IMR-90 (cell line): Measurements from ENCODE around the gene TTC39B. TPM values are rescaled to one million over a fixed set of nuclear protein-coding genes. Genes with fewer than 3 reads are reported as not detected.

Experiments used
- ATAC-seq: fragments of 200-7000 bp; cut with Tn5 transposase; 2 replicates; pipeline ENCODE4 v1.9.1; 2020; ENCODE audit warnings: low read depth, mild to moderate bottlenecking, moderate library complexity
- BruUV-seq: library from RNA; stranded (reverse); fragments of 400-500 nt; replicated peaks from 2 replicates; lab custom pipeline; 2021; lab: Mats Ljungman, UMichigan
- CTCF ChIA-PET: fragments of 300-600 bp; formaldehyde crosslinking; extraction: SDS; loops from one replicate; lab custom pipeline; 2021; ENCODE audit warnings: antibody characterized with exemption; lab: Yijun Ruan, JAX
- POLR2A ChIA-PET: fragments of 300-600 bp; sonication (Branson Sonifier 250); formaldehyde crosslinking; loops from one replicate; lab custom pipeline; 2022; ENCODE audit warnings: antibody characterized with exemption; ENCODE audit not compliant: unreplicated experiment; lab: Charles Lee
- DNase-seq: peaks from one replicate; pipeline ENCODE4 v3.0.0; 2013
- H2AFZ ChIP-seq: replicated peaks from 2 replicates; pipeline ENCODE3; 2013; ENCODE audit warnings: low read length, mild to moderate bottlenecking; ENCODE audit not compliant: poor library complexity
- H2AK5ac ChIP-seq: 2 replicates; pipeline ENCODE4 v1.6.1; 2013; ENCODE audit warnings: low read depth, low read length, inconsistent platforms
- H2AK9ac ChIP-seq: replicated peaks from 2 replicates; pipeline ENCODE3; 2013; ENCODE audit warnings: mild to moderate bottlenecking, low read depth, low read length, moderate library complexity; ENCODE audit not compliant: poor library complexity
- H2BK120ac ChIP-seq: 2 replicates; pipeline ENCODE4 v1.6.1; 2013; ENCODE audit warnings: low read depth, low read length, inconsistent platforms
- H2BK15ac ChIP-seq: 3 replicates; pipeline ENCODE4 v1.6.1; 2013; ENCODE audit warnings: low read depth, low read length, inconsistent platforms
- H2BK20ac ChIP-seq: 2 replicates; pipeline ENCODE4 v1.6.1; 2013; ENCODE audit warnings: low read depth, mild to moderate bottlenecking, inconsistent platforms, low read length, moderate library complexity
- H2BK5ac ChIP-seq: 2 replicates; pipeline ENCODE4 v1.6.1; 2013; ENCODE audit warnings: mild to moderate bottlenecking, low read depth, low read length, inconsistent platforms; ENCODE audit not compliant: poor library complexity, severe bottlenecking
- H3K14ac ChIP-seq: replicated peaks from 2 replicates; pipeline ENCODE4 v1.6.1; 2013; ENCODE audit warnings: low read depth, low read length, inconsistent platforms
- H3K18ac ChIP-seq: 2 replicates; pipeline ENCODE4 v1.6.1; 2013; ENCODE audit warnings: low read depth, low read length, control low read depth
- H3K23ac ChIP-seq: 2 replicates; pipeline ENCODE4 v1.6.1; 2013; ENCODE audit warnings: low read depth, low read length, inconsistent platforms
- H3K27ac ChIP-seq: 2 replicates; pipeline ENCODE4 v1.5.1; 2013; ENCODE audit warnings: mild to moderate bottlenecking, control low read depth, low read length; ENCODE audit not compliant: insufficient read depth
- H3K27me3 ChIP-seq: 2 replicates; pipeline ENCODE4 v1.6.1; 2013; ENCODE audit warnings: low read length; ENCODE audit not compliant: control insufficient read depth, insufficient read depth
- H3K36me3 ChIP-seq: 2 replicates; pipeline ENCODE4 v1.6.1; 2013; ENCODE audit warnings: low read length, mixed read lengths; ENCODE audit not compliant: control insufficient read depth, insufficient read depth
- H3K4ac ChIP-seq: 2 replicates; pipeline ENCODE4 v1.6.1; 2013; ENCODE audit warnings: low read depth, low read length, inconsistent platforms
- H3K4me1 ChIP-seq: 2 replicates; pipeline ENCODE4 v1.6.1; 2013; ENCODE audit warnings: low read length, mixed read lengths; ENCODE audit not compliant: control insufficient read depth, insufficient read depth
- H3K4me2 ChIP-seq: 2 replicates; pipeline ENCODE4 v1.6.1; 2013; ENCODE audit warnings: low read depth, mild to moderate bottlenecking, control low read depth, low read length, moderate library complexity
- H3K4me3 ChIP-seq: 2 replicates; pipeline ENCODE4 v1.5.1; 2013; ENCODE audit warnings: low read depth, mild to moderate bottlenecking, control low read depth, low read length, moderate library complexity; ENCODE audit not compliant: insufficient read depth
- H3K56ac ChIP-seq: 2 replicates; pipeline ENCODE4 v1.6.1; 2013; ENCODE audit warnings: low read length, inconsistent platforms; ENCODE audit not compliant: insufficient read depth; ENCODE audit errors: extremely low read depth
- H3K79me1 ChIP-seq, 2 experiments: 2 replicates each; pipeline ENCODE4 v1.6.1; 2013; ENCODE audit warnings: low read length in 2 of 2, inconsistent platforms in 1 of 2, low read depth in 1 of 2
- H3K9ac ChIP-seq: 2 replicates; pipeline ENCODE4 v1.6.1; 2013; ENCODE audit warnings: low read depth, low read length, control low read depth
- H3K9me1 ChIP-seq: 2 replicates; pipeline ENCODE4 v1.6.1; 2013; ENCODE audit warnings: low read length, inconsistent platforms; ENCODE audit not compliant: insufficient read depth
- H3K9me3 ChIP-seq: 2 replicates; pipeline ENCODE4 v1.6.1; 2013; ENCODE audit warnings: low read length; ENCODE audit not compliant: control insufficient read depth, insufficient read depth
- H4K20me1 ChIP-seq: 2 replicates; pipeline ENCODE4 v1.6.1; 2013; ENCODE audit warnings: low read length, inconsistent platforms; ENCODE audit not compliant: insufficient read depth
- H4K5ac ChIP-seq: 2 replicates; pipeline ENCODE4 v1.6.1; 2013; ENCODE audit warnings: mild to moderate bottlenecking, low read depth, low read length, control low read depth
- H4K8ac ChIP-seq, 2 experiments: 2 replicates each; pipeline ENCODE4 v1.6.1; 2013; ENCODE audit warnings: low read depth in 2 of 2, low read length in 2 of 2, control low read depth in 1 of 2, inconsistent platforms in 1 of 2
- H4K91ac ChIP-seq: 2 replicates; pipeline ENCODE4 v1.6.1; 2013; ENCODE audit warnings: low read depth, low read length, inconsistent platforms; ENCODE audit not compliant: insufficient read depth
- MAFK ChIP-seq: IDR thresholded peaks from 2 replicates; pipeline ENCODE4 v1.6.1; 2012; ENCODE audit warnings: low read depth, low read length, improper control_type of control experiment
- WGBS, 2 experiments: methylation state at CpG; one replicate each; pipeline versions ENCODE4 v1.1.5 to v1.1.7; 2013; ENCODE audit warnings: missing lambda C conversion rate in 2 of 2; ENCODE audit not compliant: insufficient read length in 1 of 2; ENCODE audit errors: extremely low coverage in 2 of 2; 5-methylcytosine and 5-hydroxymethylcytosine counted together
- dilution Hi-C: fragments of 300-500 bp; cut with HindIII; formaldehyde crosslinking; loops from one replicate; pipeline ENCODE4 v1.14.3; 2018; ENCODE audit warnings: low sequenced_read_pairs; ENCODE audit not compliant: unreplicated experiment
- in situ Hi-C: fragments of 300-500 bp; cut with MboI; formaldehyde crosslinking; loops from 3 replicates; pipeline ENCODE4 v1.14.3; 2019; ENCODE audit warnings: low sequenced_read_pairs, inconsistent platforms, mixed read lengths
- intact Hi-C: fragments of 100-400 bp; cut with micrococcal nuclease; formaldehyde crosslinking; loops from 2 replicates; pipeline ENCODE4 v1.10.0; 2022
- polyA plus RNA-seq, 3 experiments: library from polyadenylated mRNA; depleted of rRNA; stranded (reverse); fragments of >200 nt; gene quantifications; 2 replicates each; pipeline ENCODE4 v1.2.3, GENCODE V29; 2012; ENCODE audit warnings: low replicate concordance in 1 of 3
- total RNA-seq: library from RNA; depleted of rRNA; stranded (reverse); fragments of >200 nt; gene quantifications from 2 replicates; pipeline ENCODE4 v1.2.3, GENCODE V29; 2012

Gene TTC39B
- total and polyA plus RNA-seq, 2 of the 4 experiments (the other 2 are of a cell fraction) = 2.5 to 12.2 TPM

GRCh38 chr9:15229409-15229808, 77.6 kb downstream of the TTC39B start:
- Histone ChIP-seq H3K9me1 (peaks cover 3% of the 10 kb centered on the region; the same call in 1 of the 2 replicates), H2BK20ac (no peak overlapping the region), H2AK5ac (no peak overlapping the region), H3K27ac (no peak overlapping the region), H3K4me1 (no peaks in the 10 kb centered on the region), H4K91ac (no peak overlapping the region), H2BK5ac (no peak overlapping the region), H3K4me3 (no peak overlapping the region), H2AFZ (no peak overlapping the region), H2AK9ac (no peak overlapping the region), H3K36me3 (no peaks in the 10 kb centered on the region; the same call in 1 of the 2 replicates), H3K14ac (no peak overlapping the region), H3K56ac (no peak overlapping the region), H3K27me3 (no peaks in the 10 kb centered on the region), H3K4ac (no peak overlapping the region), H3K18ac (no peak overlapping the region), H3K9me3 (no peaks in the 10 kb centered on the region), H3K23ac (0 out of 2 replicates have a peak overlapping the region, but pooled peaks have one; percentile 31), H4K5ac (no peak overlapping the region), H2BK15ac (no peak overlapping the region), H2BK120ac (no peak overlapping the region), H3K4me2 (no peak overlapping the region), H3K79me1 (peaks cover 0 to 14% of the 10 kb centered on the region in 2 experiments; a peak in 3 of 4 replicates), H4K20me1 (no peaks in the 10 kb centered on the region), H4K8ac (no peak overlapping the region), H3K9ac (no peak overlapping the region)
- CTCF ChIA-PET = no interaction called here
- no TSS peak for BruUV-seq
- intact Hi-C loops = no loop called here
- ATAC-seq = no peak
- 100% methylated on average over 1 of the region's 5 CpGs; no CpG with 5 or more reads in 1 of the 2 experiments for WGBS, 2 experiments
- dilution Hi-C loops = no loop called here
- in situ Hi-C loops = no loop called here
- TF ChIP-seq MAFK = no peak
- POLR2A ChIA-PET = no interaction called here
- no peak for DNase-seq
